Esophagus (tissue), 2 donors: ENCODE measurements around the gene MARCHF10. TPM values are rescaled to one million over a fixed set of nuclear protein-coding genes. Genes with fewer than 3 reads are reported as not detected.

Experiments used
- H3K27ac ChIP-seq, 2 donors: one replicate each; pipeline ENCODE4 v1.5.1; 2013; ENCODE audit warnings: low read depth in 2 of 2, mild to moderate bottlenecking in 2 of 2, inconsistent platforms in 1 of 2, low read length in 1 of 2, moderate library complexity in 1 of 2
- H3K27me3 ChIP-seq, 2 donors: one replicate each; pipeline ENCODE4 v1.6.1; 2013; ENCODE audit warnings: low read length in 2 of 2, control low read depth in 1 of 2, mild to moderate bottlenecking in 1 of 2; ENCODE audit not compliant: insufficient read depth in 2 of 2, control insufficient read depth in 1 of 2
- H3K36me3 ChIP-seq, 2 donors: one replicate each; pipeline ENCODE4 v1.6.1; 2013; ENCODE audit warnings: low read length in 1 of 2; ENCODE audit not compliant: control insufficient read depth in 2 of 2, insufficient read depth in 2 of 2
- H3K4me1 ChIP-seq, 2 donors: one replicate each; pipeline ENCODE4 v1.6.1; 2013; ENCODE audit warnings: low read length in 1 of 2; ENCODE audit not compliant: control insufficient read depth in 2 of 2, insufficient read depth in 2 of 2
- H3K4me3 ChIP-seq, 2 donors: one replicate each; pipeline ENCODE4 v1.5.1; 2013; ENCODE audit warnings: low read length in 2 of 2, mild to moderate bottlenecking in 2 of 2, low read depth in 1 of 2, moderate library complexity in 1 of 2
- H3K9me3 ChIP-seq, 2 donors: one replicate each; pipeline ENCODE4 v1.6.1; 2013; ENCODE audit warnings: mild to moderate bottlenecking in 2 of 2, low read depth in 1 of 2, low read length in 1 of 2, moderate library complexity in 1 of 2; ENCODE audit not compliant: control insufficient read depth in 2 of 2, insufficient read depth in 1 of 2
- WGBS, 2 donors: extraction: QIAGEN DNeasy Blood & Tissue Kit; methylation state at CpG; one replicate each; pipeline ENCODE4 v1.1.7; 2013; 5-methylcytosine and 5-hydroxymethylcytosine counted together
- polyA plus RNA-seq, 2 donors: library from polyadenylated mRNA; stranded (reverse); fragments of 200-250 nt; gene quantifications; one replicate each; pipeline ENCODE4 v1.2.3, GENCODE V29; 2013
- donor health status: healthy with polysubstance abuse.
- donor health status: Bipolar disorder and iron deficiency.

The MARCHF10 gene
- polyA plus RNA-seq, 2 donors: 0.10 to 0.14 TPM

GRCh38 chr17:62678214-62678919 is 129.7 kb downstream of the MARCHF10 start:
- peaks cover 0 to 13% of the 10 kb centered on the region in 2 donors for H3K36me3 ChIP-seq
- 80 to 84% methylated on average over 10 of the region's 10 CpGs for WGBS, 2 donors
- no peak overlapping the region for H3K27ac ChIP-seq
- H3K4me3 ChIP-seq: no peak overlapping the region
- peaks cover 14 to 25% of the 10 kb centered on the region in 2 donors for H3K4me1 ChIP-seq
- H3K9me3 ChIP-seq: no peaks in the 10 kb centered on the region
- H3K27me3 ChIP-seq: no peaks in the 10 kb centered on the region

GRCh38 chr17:62676952-62677596 is 131.0 kb downstream of the MARCHF10 start:
- H3K27ac ChIP-seq: no peak overlapping the region
- peaks cover 14 to 27% of the 10 kb centered on the region in 2 donors for H3K4me1 ChIP-seq
- no peak overlapping the region for H3K4me3 ChIP-seq
- no peaks in the 10 kb centered on the region for H3K9me3 ChIP-seq
- 85 to 91% methylated on average over 18 of the region's 18 CpGs for WGBS, 2 donors
- peaks cover 0 to 13% of the 10 kb centered on the region in 2 donors for H3K36me3 ChIP-seq
- no peaks in the 10 kb centered on the region for H3K27me3 ChIP-seq

GRCh38 chr17:62676231-62676943 is 131.7 kb downstream of the MARCHF10 start:
- Histone ChIP-seq H3K4me3 (no peak overlapping the region), H3K27ac (no peak overlapping the region), H3K4me1 (peaks cover 14 to 27% of the 10 kb centered on the region in 2 donors), H3K27me3 (no peaks in the 10 kb centered on the region), H3K9me3 (no peaks in the 10 kb centered on the region), H3K36me3 (peaks cover 0 to 13% of the 10 kb centered on the region in 2 donors)
- 83 to 89% methylated on average over 16 of the region's 16 CpGs for WGBS, 2 donors

- Histone ChIP-seq H3K36me3 (peaks cover 0 to 13% of the 10 kb centered on the region in 2 donors), H3K9me3 (no peaks in the 10 kb centered on the region), H3K4me3 (no peak overlapping the region), H3K27me3 (no peaks in the 10 kb centered on the region), H3K27ac (no peak overlapping the region), H3K4me1 (peaks cover 10 to 25% of the 10 kb centered on the region in 2 donors)
- WGBS, 2 donors: 80 to 83% methylated on average over 4 of the region's 4 CpGs
Measured at GRCh38 chr17:62675701-62676100, 132.4 kb downstream of the MARCHF10 start.

- H3K36me3 ChIP-seq: peaks cover 0 to 13% of the 10 kb centered on the region in 2 donors
- 32 to 42% methylated on average over 12 of the region's 12 CpGs for WGBS, 2 donors
- peaks cover 6 to 21% of the 10 kb centered on the region in 2 donors for H3K4me1 ChIP-seq
- H3K4me3 ChIP-seq: no peak overlapping the region
- H3K9me3 ChIP-seq: no peaks in the 10 kb centered on the region
- H3K27ac ChIP-seq: no peak overlapping the region
- no peaks in the 10 kb centered on the region for H3K27me3 ChIP-seq
Measured at GRCh38 chr17:62675260-62675659, 132.9 kb downstream of the MARCHF10 start.

GRCh38 chr17:62674841-62675240 is 133.3 kb downstream of the MARCHF10 start:
- H3K9me3 ChIP-seq: no peaks in the 10 kb centered on the region
- H3K27me3 ChIP-seq: no peaks in the 10 kb centered on the region
- H3K4me3 ChIP-seq: no peak overlapping the region
- peaks cover 0 to 13% of the 10 kb centered on the region in 2 donors for H3K36me3 ChIP-seq
- 53 to 68% methylated on average over 3 of the region's 3 CpGs for WGBS, 2 donors
- H3K4me1 ChIP-seq: peaks cover 3 to 21% of the 10 kb centered on the region in 2 donors
- H3K27ac ChIP-seq: no peak overlapping the region

- H3K4me1 ChIP-seq: peaks cover 3 to 21% of the 10 kb centered on the region in 2 donors
- no peak overlapping the region for H3K4me3 ChIP-seq
- peaks cover 0 to 13% of the 10 kb centered on the region in 2 donors for H3K36me3 ChIP-seq
- no peaks in the 10 kb centered on the region for H3K27me3 ChIP-seq
- WGBS, 2 donors: 49 to 70% methylated on average over 6 of the region's 6 CpGs
- H3K9me3 ChIP-seq: no peaks in the 10 kb centered on the region
- H3K27ac ChIP-seq: no peak overlapping the region
Measured at GRCh38 chr17:62674363-62674739, 133.8 kb downstream of the MARCHF10 start.

- no peak overlapping the region for H3K27ac ChIP-seq
- WGBS, 2 donors: 78 to 79% methylated on average over 20 of the region's 20 CpGs
- H3K4me1 ChIP-seq: peaks cover 3 to 22% of the 10 kb centered on the region in 2 donors
- no peaks in the 10 kb centered on the region for H3K9me3 ChIP-seq
- no peak overlapping the region for H3K4me3 ChIP-seq
- peaks cover 0 to 13% of the 10 kb centered on the region in 2 donors for H3K36me3 ChIP-seq
- no peaks in the 10 kb centered on the region for H3K27me3 ChIP-seq
Measured at GRCh38 chr17:62673614-62674362, 134.3 kb downstream of the MARCHF10 start.

- whole genome bisulfite sequencing, 2 donors: 76 to 82% methylated on average over 4 of the region's 4 CpGs
- H3K27ac ChIP-seq: no peak overlapping the region
- no peak overlapping the region for H3K4me3 ChIP-seq
- H3K27me3 ChIP-seq: no peaks in the 10 kb centered on the region
- peaks cover 3 to 23% of the 10 kb centered on the region in 2 donors for H3K4me1 ChIP-seq
- H3K36me3 ChIP-seq: peaks cover 0 to 10% of the 10 kb centered on the region in 2 donors
- no peaks in the 10 kb centered on the region for H3K9me3 ChIP-seq
Measured at GRCh38 chr17:62672957-62673356, 135.2 kb downstream of the MARCHF10 start.
